GM23338 (cell line): ENCODE measurements around the gene TUBA1C. TPM values are rescaled to one million over a fixed set of nuclear protein-coding genes. Genes with fewer than 3 reads are reported as not detected.

Source experiments
- ATAC-seq: fragments of 200-7000 bp; cut with Tn5 transposase; 3 replicates; pipeline ENCODE4 v1.9.1; 2020
- DNase-seq: peaks from one replicate; pipeline ENCODE4 v3.0.0-alpha.2; 2015; ENCODE audit warnings: low spot score
- H2AFZ ChIP-seq: fragments of 200-600 bp; sonication (generic); 2 replicates; pipeline ENCODE4 v1.8.0; 2016; ENCODE audit warnings: antibody characterized with exemption, mild to moderate bottlenecking, moderate library complexity
- H3F3A ChIP-seq: fragments of 200-600 bp; sonication (generic); replicated peaks from 2 replicates; pipeline ENCODE4 v1.8.0; 2017; ENCODE audit warnings: antibody characterized with exemption, mixed run types, low read depth
- H3K27ac ChIP-seq: fragments of 200-600 bp; sonication (generic); 2 replicates; pipeline ENCODE4 v1.6.1; 2016; ENCODE audit warnings: low read depth
- H3K27me3 ChIP-seq: fragments of 200-600 bp; sonication (generic); 2 replicates; pipeline ENCODE4 v1.8.0; 2016; ENCODE audit warnings: mild to moderate bottlenecking, mixed run types, moderate library complexity; ENCODE audit not compliant: insufficient read depth
- H3K36me3 ChIP-seq: fragments of 200-600 bp; sonication (generic); 2 replicates; pipeline ENCODE4 v1.8.0; 2016; ENCODE audit warnings: mild to moderate bottlenecking; ENCODE audit not compliant: insufficient read depth
- H3K4me1 ChIP-seq: fragments of 200-600 bp; sonication (generic); 2 replicates; pipeline ENCODE4 v1.8.0; 2016; ENCODE audit warnings: mild to moderate bottlenecking, moderate library complexity; ENCODE audit not compliant: insufficient read depth
- H3K4me2 ChIP-seq: fragments of 200-600 bp; sonication (generic); 2 replicates; pipeline ENCODE4 v1.7.1; 2017; ENCODE audit warnings: mixed run types
- H3K4me3 ChIP-seq: fragments of 200-600 bp; sonication (generic); 2 replicates; pipeline ENCODE4 v1.6.1; 2016; ENCODE audit warnings: mixed run types
- H3K79me2 ChIP-seq: fragments of 200-600 bp; sonication (generic); replicated peaks from 2 replicates; pipeline ENCODE4 v1.8.0; 2017; ENCODE audit warnings: mild to moderate bottlenecking; ENCODE audit not compliant: insufficient read depth
- H3K9me2 ChIP-seq: fragments of 200-600 bp; sonication (generic); 2 replicates; pipeline ENCODE4 v1.8.0; 2017; ENCODE audit not compliant: insufficient read depth
- H4K20me1 ChIP-seq: fragments of 200-600 bp; sonication (generic); replicated peaks from 2 replicates; pipeline ENCODE4 v1.8.0; 2017; ENCODE audit warnings: mild to moderate bottlenecking; ENCODE audit not compliant: insufficient read depth
- H3K27ac Mint-ChIP-seq: 2 replicates; pipeline ENCODE4 v1.8.0; 2020; ENCODE audit warnings: inconsistent platforms, mild to moderate bottlenecking, moderate library complexity, mixed read lengths
- H3K27me3 Mint-ChIP-seq: 3 replicates; pipeline ENCODE4 v1.8.0; 2022; ENCODE audit warnings: low read depth, mild to moderate bottlenecking, moderate library complexity, mixed read lengths, inconsistent platforms; ENCODE audit not compliant: insufficient read depth, poor library complexity
- H3K36me3 Mint-ChIP-seq: 3 replicates; pipeline ENCODE4 v1.8.0; 2021; ENCODE audit warnings: low read depth, mild to moderate bottlenecking, inconsistent platforms, moderate library complexity, mixed read lengths
- H3K4me1 Mint-ChIP-seq: 3 replicates; pipeline ENCODE4 v1.8.0; 2020; ENCODE audit warnings: mild to moderate bottlenecking, inconsistent platforms, mixed read lengths
- H3K4me3 Mint-ChIP-seq: 3 replicates; pipeline ENCODE4 v1.8.0; 2021; ENCODE audit warnings: moderate library complexity, mild to moderate bottlenecking, inconsistent platforms, mixed read lengths
- H3K9me3 Mint-ChIP-seq: 3 replicates; pipeline ENCODE4 v1.8.0; 2020; ENCODE audit warnings: moderate library complexity, mild to moderate bottlenecking, inconsistent platforms, mixed read lengths
- CREB1 ChIP-seq: fragments of 250-450 bp; sonication (Bioruptor Pico); IDR thresholded peaks from 2 replicates; pipeline ENCODE4 v1.5.0; 2020; ENCODE audit warnings: low read depth, mild to moderate bottlenecking, moderate library complexity
- CTCF ChIP-seq, 2 experiments: fragments of 200-600 bp in 1 of 2; sonication (generic) in 1 of 2; conservative IDR thresholded peaks; 2 replicates each; pipeline versions ENCODE4 v1.5.1 to v1.6.1; 2016 to 2017; ENCODE audit warnings: antibody characterized with exemption in 2 of 2, low read depth in 2 of 2, mild to moderate bottlenecking in 2 of 2, moderate library complexity in 1 of 2
- ETS1 ChIP-seq: IDR thresholded peaks from 2 replicates; pipeline ENCODE4 v1.6.1; 2016; ENCODE audit warnings: antibody characterized with exemption
- EZH2 ChIP-seq: fragments of 200-600 bp; sonication (generic); IDR thresholded peaks from one replicate; pipeline ENCODE4 v1.8.0; 2017; ENCODE audit warnings: antibody characterized with exemption, mild to moderate bottlenecking, low read depth; ENCODE audit not compliant: unreplicated experiment
- EZH2phosphoT487 ChIP-seq: fragments of 200-600 bp; sonication (generic); IDR thresholded peaks from one replicate; pipeline ENCODE4 v1.8.1; 2018; ENCODE audit warnings: antibody characterized with exemption; ENCODE audit not compliant: unreplicated experiment
- NANOG ChIP-seq: IDR thresholded peaks from 2 replicates; pipeline ENCODE4 v1.6.1; 2016; ENCODE audit warnings: antibody characterized with exemption, borderline replicate concordance
- POLR2AphosphoS5 ChIP-seq: IDR thresholded peaks from 2 replicates; pipeline ENCODE4 v1.6.1; 2016; ENCODE audit warnings: antibody characterized with exemption, low read depth
- REST ChIP-seq: IDR thresholded peaks from one replicate; pipeline ENCODE4 v1.6.1; 2018; ENCODE audit warnings: antibody characterized with exemption; ENCODE audit not compliant: unreplicated experiment
- STAT1 ChIP-seq: IDR thresholded peaks from one replicate; pipeline ENCODE4 v1.6.1; 2016; ENCODE audit warnings: antibody characterized with exemption; ENCODE audit not compliant: unreplicated experiment
- ZNF114 ChIP-seq: fragments of 250-450 bp; sonication (Bioruptor Pico); IDR thresholded peaks from 2 replicates; pipeline ENCODE4 v1.5.0; 2020; ENCODE audit warnings: mild to moderate bottlenecking, moderate library complexity
- ZNF331 ChIP-seq: fragments of 250-450 bp; sonication (Bioruptor Pico); IDR thresholded peaks from 2 replicates; pipeline ENCODE4 v1.5.0; 2020; ENCODE audit warnings: low read depth, mild to moderate bottlenecking, moderate library complexity
- ZNF462 ChIP-seq: fragments of 250-450 bp; sonication (Bioruptor Pico); IDR thresholded peaks from 2 replicates; pipeline ENCODE4 v1.5.0; 2020; ENCODE audit warnings: mild to moderate bottlenecking, moderate library complexity
- polyA plus RNA-seq: library from polyadenylated mRNA; unstranded; fragments of >200 nt; fragmentation: Nextera tagmentation; extraction: Ambion mirVana; gene quantifications from 2 replicates; pipeline ENCODE4 v1.2.1, GENCODE V29; 2016
- total RNA-seq: library from RNA; depleted of rRNA; stranded (reverse); fragments of >200 nt; shearing (Covaris generic); gene quantifications from 2 replicates; pipeline ENCODE4 v1.2.3, GENCODE V29; 2014

Gene TUBA1C
- total and polyA plus RNA-seq, 2 experiments from 2014 or later, result 191 to 728 TPM

GRCh38 chr12:49233842-49234526 lies 30.9 kb upstream of the TUBA1C start:
- H3K4me3 Mint-ChIP-seq, result peak overlapping the region; percentile 7; the same call in 1 of the 3 replicates
- peaks cover 14% of the 10 kb centered on the region for H3K27me3 Mint-ChIP-seq
- Histone ChIP-seq H3K4me1 (peaks cover 21% of the 10 kb centered on the region), H3K27ac (0 out of 2 replicates have a peak overlapping the region, but pooled peaks have one; percentile 64), H3K9me2 (no peaks in the 10 kb centered on the region), H3K27me3 (no peaks in the 10 kb centered on the region), H3K4me3 (peak overlapping the region; percentile 64; the same call in 1 of the 2 replicates), H2AFZ (peak overlapping the region; percentile 94), H3K79me2 (no peaks in the 10 kb centered on the region), H3K36me3 (no peaks in the 10 kb centered on the region), H3K4me2 (peak overlapping the region; percentile 78), H4K20me1 (no peaks in the 10 kb centered on the region), H3F3A (peaks cover 3% of the 10 kb centered on the region; the same call in 1 of the 2 replicates)
- H3K27ac Mint-ChIP-seq, result no peak overlapping the region
- DNase-seq (peak; percentile 31), ATAC-seq (peak; percentile 23)
- no peaks in the 10 kb centered on the region for H3K9me3 Mint-ChIP-seq
- no peaks in the 10 kb centered on the region for H3K36me3 Mint-ChIP-seq
- TF ChIP-seq ETS1 (no peak), ZNF462 (CRISPR knock-in tag) (no peak), EZH2phosphoT487 (no peak), EZH2 (no peak), CTCF (conservative IDR thresholded peaks at IDR 0.05; ENCODE audit: low read depth in 2 of 2) (no peak), ZNF331 (no peak), STAT1 (no peak), NANOG (no peak), POLR2AphosphoS5 (no peak), ZNF114 (no peak), REST (no peak), CREB1 (CRISPR knock-in tag) (no peak)
- H3K4me1 Mint-ChIP-seq, result peaks cover 24% of the 10 kb centered on the region
